Measurements from ENCODE around the gene SAMD4A.

GRCh38 chr14:54803396-54803795 is 236.5 kb downstream of the SAMD4A start:
- TF ChIP-seq BHLHE40 (IDR thresholded peaks at IDR 0.05; ENCODE audit: borderline replicate concordance): no peak
- TF ChIP-seq SP1 (IDR thresholded peaks at IDR 0.05): no peak
- TF ChIP-seq SUZ12 (IDR thresholded peaks at IDR 0.05): no peak
- TF ChIP-seq HDGF (IDR thresholded peaks at IDR 0.05; ENCODE audit: borderline replicate concordance): no peak

Measured in HEK293T (cell line).